ENCODE data around the gene MXD4. TPM values are rescaled to one million over a fixed set of nuclear protein-coding genes. Genes with fewer than 3 reads are reported as not detected.

The MXD4 gene
- total RNA-seq, 1 donor from 2014 or later, result 80.3 TPM

DNA sequence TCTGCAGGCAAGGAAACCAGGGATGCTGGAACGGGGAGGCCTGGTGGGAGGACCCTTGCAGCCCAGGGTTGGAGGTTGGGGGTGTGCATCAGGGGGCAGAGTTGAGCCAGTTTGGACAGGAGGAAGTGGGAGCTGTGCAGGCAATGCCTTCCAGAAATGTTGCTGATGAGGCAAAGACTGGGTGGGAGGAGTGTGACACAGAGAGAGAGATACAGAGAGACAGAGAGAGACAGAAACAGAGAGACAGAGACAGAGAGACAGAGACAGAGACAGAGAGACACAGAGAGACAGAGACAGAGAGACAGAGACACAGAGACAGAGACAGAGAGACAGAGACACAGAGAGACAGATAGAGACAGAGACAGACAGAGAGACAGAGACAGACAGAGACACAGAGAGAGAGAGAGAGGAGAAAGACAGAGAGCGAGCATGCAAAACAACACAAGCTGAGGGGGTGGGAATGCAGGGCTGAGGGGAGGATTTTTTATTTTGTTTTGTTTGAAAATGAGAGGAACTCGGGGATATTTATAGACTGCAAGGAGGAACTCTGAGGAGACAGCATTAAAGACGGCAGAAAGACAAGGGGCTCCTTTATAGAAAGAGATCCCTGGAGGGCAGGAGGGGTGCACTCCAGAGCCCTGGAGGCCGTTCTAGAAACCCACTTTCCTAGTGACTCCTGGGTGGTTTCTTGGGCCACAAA, 18.1 kb downstream of the MXD4 start:
- H3K27ac Mint-ChIP-seq (ENCODE audit: unreplicated experiment), result peak overlapping the region; percentile 77
- TF ChIP-seq, protein P1, sequence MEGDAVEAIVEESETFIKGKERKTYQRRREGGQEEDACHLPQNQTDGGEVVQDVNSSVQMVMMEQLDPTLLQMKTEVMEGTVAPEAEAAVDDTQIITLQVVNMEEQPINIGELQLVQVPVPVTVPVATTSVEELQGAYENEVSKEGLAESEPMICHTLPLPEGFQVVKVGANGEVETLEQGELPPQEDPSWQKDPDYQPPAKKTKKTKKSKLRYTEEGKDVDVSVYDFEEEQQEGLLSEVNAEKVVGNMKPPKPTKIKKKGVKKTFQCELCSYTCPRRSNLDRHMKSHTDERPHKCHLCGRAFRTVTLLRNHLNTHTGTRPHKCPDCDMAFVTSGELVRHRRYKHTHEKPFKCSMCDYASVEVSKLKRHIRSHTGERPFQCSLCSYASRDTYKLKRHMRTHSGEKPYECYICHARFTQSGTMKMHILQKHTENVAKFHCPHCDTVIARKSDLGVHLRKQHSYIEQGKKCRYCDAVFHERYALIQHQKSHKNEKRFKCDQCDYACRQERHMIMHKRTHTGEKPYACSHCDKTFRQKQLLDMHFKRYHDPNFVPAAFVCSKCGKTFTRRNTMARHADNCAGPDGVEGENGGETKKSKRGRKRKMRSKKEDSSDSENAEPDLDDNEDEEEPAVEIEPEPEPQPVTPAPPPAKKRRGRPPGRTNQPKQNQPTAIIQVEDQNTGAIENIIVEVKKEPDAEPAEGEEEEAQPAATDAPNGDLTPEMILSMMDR (IDR thresholded peaks at IDR 0.05), result peak; percentile 60
- no peak overlapping the region for H3K4me3 Mint-ChIP-seq (ENCODE audit: unreplicated experiment)
- no peaks in the 10 kb centered on the region for H3K27me3 Mint-ChIP-seq (ENCODE audit: low read depth)
- no peak for DNase-seq (ENCODE audit: low spot score)
- no peaks in the 10 kb centered on the region for H3K9me3 Mint-ChIP-seq (ENCODE audit: low read depth)
- H3K36me3 Mint-ChIP-seq (ENCODE audit: low read depth), result no peaks in the 10 kb centered on the region
- peaks cover 50% of the 10 kb centered on the region for H3K4me1 Mint-ChIP-seq (ENCODE audit: low read depth)

DNA sequence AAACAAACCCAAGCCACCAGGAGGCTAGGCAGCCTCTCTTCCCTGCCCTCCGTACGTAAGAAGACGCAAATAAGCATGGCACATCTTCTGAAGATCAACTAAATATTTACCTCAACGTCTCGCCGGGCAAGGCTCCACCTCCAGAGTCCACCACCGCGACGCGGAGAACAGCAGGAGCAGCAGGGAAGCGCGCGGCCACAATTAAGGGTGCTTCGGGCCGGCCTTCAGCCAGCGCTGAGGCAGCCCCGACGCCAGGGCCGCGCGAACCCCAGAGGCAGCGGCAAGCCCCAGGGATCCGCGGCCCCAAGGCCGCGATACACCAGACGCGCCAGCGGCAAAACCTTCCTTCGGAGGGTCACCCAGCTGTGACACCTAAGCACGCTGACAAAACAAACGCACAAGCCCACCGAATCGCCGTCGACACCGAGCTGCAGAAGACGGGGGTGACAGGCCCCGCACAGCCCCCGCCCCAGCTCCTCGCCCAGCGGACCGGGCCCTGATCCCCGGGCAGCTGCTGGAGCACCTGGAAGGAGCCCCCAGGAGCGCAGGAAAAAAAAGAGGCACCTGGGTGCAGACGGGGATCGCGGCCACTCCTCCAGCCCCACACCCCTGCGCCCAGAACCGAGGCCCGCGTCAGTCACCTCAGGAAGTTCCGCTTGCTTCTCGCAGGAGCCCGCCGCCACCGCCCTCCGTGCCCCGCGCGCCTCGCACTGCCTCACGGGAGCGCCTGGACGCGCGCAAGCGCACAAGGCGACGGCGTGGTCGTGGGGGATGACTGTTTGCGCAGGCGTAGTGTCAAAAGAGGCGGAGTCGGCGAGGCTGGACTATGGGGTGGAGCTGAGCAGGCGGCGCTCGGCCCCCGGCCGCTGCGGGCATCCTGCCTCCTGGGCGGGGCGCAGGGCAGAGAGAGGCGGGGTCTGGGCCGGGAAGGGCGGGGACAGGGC, 20.2 kb downstream of the MXD4 start, which contains the start of the genes HAUS3 and POLN:
Gene HAUS3, minus strand, starts transcription at position 712 of the 944 bp plus-strand sequence. CDS start 1,175 bp downstream, outside the sequence.
Gene POLN, minus strand, starts transcription at position 712 of the 944 bp plus-strand sequence. CDS start 12,890 bp downstream, outside the sequence.
- no peaks in the 10 kb centered on the region for H3K27me3 Mint-ChIP-seq (ENCODE audit: low read depth)
- no peaks in the 10 kb centered on the region for H3K9me3 Mint-ChIP-seq (ENCODE audit: low read depth)
- peaks cover 53% of the 10 kb centered on the region for H3K4me1 Mint-ChIP-seq (ENCODE audit: low read depth)
- H3K4me3 Mint-ChIP-seq (ENCODE audit: unreplicated experiment), result peak within 1 kb of the TSS; percentile 85
- peak within 1 kb of the TSS; percentile 77 for H3K27ac Mint-ChIP-seq (ENCODE audit: unreplicated experiment)
- H3K36me3 Mint-ChIP-seq (ENCODE audit: low read depth), result peaks cover 1% of the 10 kb centered on the region
- peak; percentile 99 for DNase-seq (ENCODE audit: low spot score)
- TF ChIP-seq, protein P1 (IDR thresholded peaks at IDR 0.05), result peak; percentile 36

DNA sequence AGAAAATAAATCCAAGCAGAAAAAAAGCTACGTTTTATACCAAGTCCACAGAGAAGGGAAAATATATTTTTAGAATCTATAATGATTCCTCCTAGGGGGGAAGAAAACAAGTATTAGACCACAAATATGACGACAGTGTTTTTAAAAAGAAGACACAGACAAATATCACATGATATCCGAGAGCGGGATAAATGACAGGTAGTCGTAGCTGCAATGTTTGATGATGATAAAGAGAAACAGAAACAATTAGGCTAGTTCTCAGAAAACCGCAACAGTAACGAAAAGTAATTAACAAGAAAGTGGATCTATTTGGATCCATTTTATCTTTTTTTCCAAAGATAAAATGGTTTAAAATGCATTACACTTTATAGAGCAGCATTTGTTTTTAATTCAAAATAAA, 20.9 kb downstream of the MXD4 start:
- Mint-ChIP-seq H3K36me3 (ENCODE audit: low read depth) (peaks cover 3% of the 10 kb centered on the region), H3K9me3 (ENCODE audit: low read depth) (no peaks in the 10 kb centered on the region), H3K27ac (ENCODE audit: unreplicated experiment) (peak overlapping the region; percentile 77), H3K4me3 (ENCODE audit: unreplicated experiment) (peak overlapping the region; percentile 85), H3K27me3 (ENCODE audit: low read depth) (no peaks in the 10 kb centered on the region), H3K4me1 (ENCODE audit: low read depth) (peaks cover 53% of the 10 kb centered on the region)
- DNase-seq (ENCODE audit: low spot score), result no peak
- TF ChIP-seq, protein P1 (IDR thresholded peaks at IDR 0.05), result no peak

DNA sequence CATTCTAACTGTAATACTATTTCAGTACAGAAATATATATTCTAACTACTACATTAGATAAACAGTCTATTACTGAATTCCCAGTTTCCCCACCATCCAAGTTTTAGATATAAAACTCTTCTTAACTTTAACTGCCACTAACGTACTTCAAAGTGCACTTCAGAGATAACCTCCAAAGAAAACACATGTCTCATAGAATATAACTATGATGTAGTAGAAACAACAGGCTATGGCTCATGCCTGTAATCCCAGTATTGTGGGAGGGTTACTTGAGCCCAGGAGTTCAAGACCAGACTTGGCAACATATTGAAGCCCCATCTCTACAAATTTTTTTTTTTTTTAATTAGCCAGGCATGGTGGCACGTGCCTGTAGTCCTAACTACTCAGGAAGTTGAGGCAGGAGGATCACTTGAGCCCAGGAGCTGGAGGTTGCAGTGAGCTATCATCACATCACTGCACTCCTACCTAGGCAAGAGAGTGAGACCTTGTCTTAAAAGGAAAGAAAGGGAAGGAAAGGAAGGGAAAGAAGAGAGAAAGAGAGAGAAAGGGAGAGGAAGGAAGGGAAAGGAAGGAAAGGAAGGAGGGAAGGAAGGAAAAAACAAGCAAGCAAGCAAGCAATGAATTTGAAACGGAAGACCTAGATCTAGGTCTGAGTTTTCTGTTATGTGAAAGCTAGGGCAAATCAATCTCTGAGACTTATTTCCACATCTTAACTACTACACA, 24.8 kb downstream of the MXD4 start:
- DNase-seq (ENCODE audit: low spot score), result no peak
- Mint-ChIP-seq H3K27ac (ENCODE audit: unreplicated experiment) (no peak overlapping the region), H3K4me3 (ENCODE audit: unreplicated experiment) (no peak overlapping the region), H3K36me3 (ENCODE audit: low read depth) (peaks cover 10% of the 10 kb centered on the region), H3K27me3 (ENCODE audit: low read depth) (no peaks in the 10 kb centered on the region), H3K4me1 (ENCODE audit: low read depth) (peaks cover 26% of the 10 kb centered on the region), H3K9me3 (ENCODE audit: low read depth) (no peaks in the 10 kb centered on the region)
- TF ChIP-seq, protein P1 (IDR thresholded peaks at IDR 0.05), result no peak

Data from chondrocyte (in vitro differentiated cells).